Keratinocyte (primary cell): ENCODE results near the gene NAALADL2.

Source experiments
- EZH2 ChIP-seq: IDR thresholded peaks from one replicate; pipeline ENCODE4 v1.6.1; 2012; ENCODE audit warnings: inconsistent platforms, mild to moderate bottlenecking, low read length, moderate library complexity
- TF ChIP-seq, protein P1 (sequence below), 3 experiments: IDR thresholded peaks in 1 of 3; conservative IDR thresholded peaks in 1 of 3; optimal IDR thresholded peaks in 1 of 3; 2 replicates in 2 of 3; 3 replicates in 1 of 3; pipeline versions ENCODE3 to v1.5.1; 2011; ENCODE audit warnings: low read length in 3 of 3, mild to moderate bottlenecking in 3 of 3, moderate library complexity in 2 of 3, control low read depth in 1 of 3, inconsistent platforms in 1 of 3; ENCODE audit not compliant: insufficient read depth in 2 of 3; ENCODE audit errors: extremely low read depth in 1 of 3

DNA sequence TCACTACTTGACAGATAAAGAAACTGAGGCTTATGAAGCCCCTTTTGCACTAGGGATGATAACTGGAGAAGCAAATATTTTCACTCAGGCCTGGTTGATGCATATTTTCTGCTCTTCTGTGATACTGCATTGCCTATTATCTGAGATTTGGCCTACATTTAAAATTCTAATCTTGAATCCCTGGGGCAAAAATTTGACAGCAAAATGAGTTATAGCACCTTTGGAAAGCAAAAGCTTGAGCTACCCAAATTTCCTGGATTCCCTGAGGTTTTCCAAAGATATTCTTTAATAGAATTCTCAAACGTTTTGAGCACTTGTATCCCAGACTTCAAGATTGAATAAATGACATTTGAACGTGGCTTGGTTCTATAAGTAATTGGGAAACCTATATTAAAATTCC is 86.1 kb downstream of the NAALADL2 start:
- TF ChIP-seq, protein P1, sequence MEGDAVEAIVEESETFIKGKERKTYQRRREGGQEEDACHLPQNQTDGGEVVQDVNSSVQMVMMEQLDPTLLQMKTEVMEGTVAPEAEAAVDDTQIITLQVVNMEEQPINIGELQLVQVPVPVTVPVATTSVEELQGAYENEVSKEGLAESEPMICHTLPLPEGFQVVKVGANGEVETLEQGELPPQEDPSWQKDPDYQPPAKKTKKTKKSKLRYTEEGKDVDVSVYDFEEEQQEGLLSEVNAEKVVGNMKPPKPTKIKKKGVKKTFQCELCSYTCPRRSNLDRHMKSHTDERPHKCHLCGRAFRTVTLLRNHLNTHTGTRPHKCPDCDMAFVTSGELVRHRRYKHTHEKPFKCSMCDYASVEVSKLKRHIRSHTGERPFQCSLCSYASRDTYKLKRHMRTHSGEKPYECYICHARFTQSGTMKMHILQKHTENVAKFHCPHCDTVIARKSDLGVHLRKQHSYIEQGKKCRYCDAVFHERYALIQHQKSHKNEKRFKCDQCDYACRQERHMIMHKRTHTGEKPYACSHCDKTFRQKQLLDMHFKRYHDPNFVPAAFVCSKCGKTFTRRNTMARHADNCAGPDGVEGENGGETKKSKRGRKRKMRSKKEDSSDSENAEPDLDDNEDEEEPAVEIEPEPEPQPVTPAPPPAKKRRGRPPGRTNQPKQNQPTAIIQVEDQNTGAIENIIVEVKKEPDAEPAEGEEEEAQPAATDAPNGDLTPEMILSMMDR (optimal IDR thresholded peaks at IDR 0.05 in 1 of 3, IDR thresholded peaks at IDR 0.05 in 1 of 3, conservative IDR thresholded peaks at IDR 0.05 in 1 of 3; ENCODE audit: extremely low read depth in 1 of 3, insufficient read depth in 2 of 3, low read length in 3 of 3) = no peak
- TF ChIP-seq EZH2 = no peak
